ENCODE measurements around the gene AQP9.

GRCh38 chr15:58124585-58124984 is 13.6 kb upstream of the AQP9 start:
- TF ChIP-seq POLR2AphosphoS5 (IDR thresholded peaks at IDR 0.05; ENCODE audit: low read depth, low read length) (no peak), REST (IDR thresholded peaks at IDR 0.05; ENCODE audit: insufficient read depth in 1 of 2, low read depth in 2 of 2, low read length in 2 of 2) (no peak), SIN3A (IDR thresholded peaks at IDR 0.05; ENCODE audit: borderline replicate concordance, insufficient read depth, low read length) (no peak), FOXP2 (optimal IDR thresholded peaks at IDR 0.05; ENCODE audit: borderline replicate concordance, extremely low read depth, extremely low read length, insufficient read depth) (no peak), TAF1 (IDR thresholded peaks at IDR 0.05; ENCODE audit: borderline replicate concordance, insufficient read depth, low read length) (no peak)

Measured in PFSK-1 (cell line).